OCI-LY1 (cell line): ENCODE measurements around the gene WNT9A.
"Not testable (repeated sequence)": the region's sequence is repeated elsewhere in the genome, so short reads cannot be mapped to it uniquely, and the experiment has no call there.

Source experiments
- H2AFZ ChIP-seq: fragments of 200-600 bp; sonication (generic), shearing (Covaris generic); 2 replicates; pipeline ENCODE4 v1.6.0; 2014; ENCODE audit warnings: antibody characterized with exemption, mild to moderate bottlenecking, low read length
- H3F3A ChIP-seq: fragments of 200-600 bp; sonication (generic), shearing (Covaris generic); 2 replicates; pipeline ENCODE4 v1.6.0; 2014; ENCODE audit warnings: mild to moderate bottlenecking, antibody characterized with exemption, low read length, moderate library complexity; ENCODE audit not compliant: insufficient read depth
- H3K27ac ChIP-seq: fragments of 200-600 bp; sonication (generic); 2 replicates; pipeline ENCODE4 v1.5.1; 2014; ENCODE audit warnings: low read length, mixed run types, mild to moderate bottlenecking, low read depth; ENCODE audit not compliant: poor library complexity, severe bottlenecking
- H3K27me3 ChIP-seq: fragments of 200-600 bp; sonication (generic); 2 replicates; pipeline ENCODE4 v1.6.0; 2014; ENCODE audit warnings: antibody characterized with exemption, mild to moderate bottlenecking, low read length, moderate library complexity; ENCODE audit not compliant: insufficient read depth
- H3K36me3 ChIP-seq: fragments of 200-600 bp; sonication (generic); 2 replicates; pipeline ENCODE4 v1.6.1; 2014; ENCODE audit warnings: mild to moderate bottlenecking, antibody characterized with exemption, low read length, moderate library complexity, mixed read lengths; ENCODE audit not compliant: insufficient read depth
- H3K4me1 ChIP-seq: fragments of 200-600 bp; sonication (generic); 2 replicates; pipeline ENCODE4 v1.5.1; 2014; ENCODE audit warnings: mild to moderate bottlenecking, low read length, moderate library complexity; ENCODE audit not compliant: insufficient read depth, severe bottlenecking
- H3K4me2 ChIP-seq: fragments of 200-600 bp; sonication (generic), shearing (Covaris generic); 2 replicates; pipeline ENCODE4 v1.6.1; 2014; ENCODE audit warnings: low read length
- H3K4me3 ChIP-seq: fragments of 200-600 bp; sonication (generic); 2 replicates; pipeline ENCODE4 v1.5.1; 2014; ENCODE audit warnings: low read length, low read depth, mild to moderate bottlenecking, mixed read lengths; ENCODE audit not compliant: poor library complexity, severe bottlenecking
- H3K79me2 ChIP-seq: fragments of 200-600 bp; shearing (Covaris generic); 2 replicates; pipeline ENCODE4 v1.6.1; 2016; ENCODE audit warnings: mixed run types, low read length, mixed read lengths; ENCODE audit not compliant: insufficient read depth
- H3K9ac ChIP-seq: fragments of 200-600 bp; sonication (generic), shearing (Covaris generic); 2 replicates; pipeline ENCODE4 v1.6.1; 2014; ENCODE audit warnings: mild to moderate bottlenecking, low read length, mixed read lengths
- H3K9me2 ChIP-seq: fragments of 200-600 bp; sonication (generic), shearing (Covaris generic); 2 replicates; pipeline ENCODE4 v1.6.1; 2014; ENCODE audit warnings: low read depth, mild to moderate bottlenecking, low read length, mixed read lengths
- H3K9me3 ChIP-seq: fragments of 200-600 bp; shearing (Covaris generic); 2 replicates; pipeline ENCODE4 v1.6.1; 2014; ENCODE audit warnings: low read length, mixed read lengths
- H4K20me1 ChIP-seq: fragments of 200-600 bp; sonication (generic), shearing (Covaris generic); 2 replicates; pipeline ENCODE4 v1.6.0; 2016; ENCODE audit warnings: mild to moderate bottlenecking, low read length; ENCODE audit not compliant: insufficient read depth
- CTCF ChIP-seq: fragments of 200-600 bp; sonication (generic), shearing (Covaris generic); IDR thresholded peaks from 2 replicates; pipeline ENCODE4 v1.5.1; 2017; ENCODE audit warnings: mild to moderate bottlenecking, antibody characterized with exemption, low read length, moderate library complexity, mixed read lengths

The WNT9A gene

DNA sequence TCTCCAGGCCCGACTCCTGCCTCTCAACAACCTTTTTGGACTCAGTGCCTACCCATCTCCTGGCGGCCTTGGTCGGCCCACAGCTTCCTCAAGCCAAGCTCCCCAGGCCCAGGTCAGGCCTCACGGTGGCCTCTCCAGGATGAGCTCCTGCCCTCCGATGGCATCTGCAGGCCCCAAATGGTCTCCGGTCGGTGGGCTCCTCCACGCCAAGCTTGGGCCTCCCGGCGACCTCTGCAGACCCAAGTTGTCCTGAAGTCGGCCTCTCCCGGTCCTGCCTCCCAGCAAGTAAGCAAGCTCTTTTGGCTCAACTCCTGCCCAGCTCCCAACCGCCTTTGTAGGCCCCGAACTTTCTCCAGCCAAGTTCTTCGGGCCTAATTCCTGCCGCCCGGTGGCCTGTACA is 23.5 kb upstream of the WNT9A start:
- H3K4me1 ChIP-seq, H3K79me2 ChIP-seq, H3K4me3 ChIP-seq, H3F3A ChIP-seq, H4K20me1 ChIP-seq, H3K4me2 ChIP-seq, H3K36me3 ChIP-seq, H3K9me2 ChIP-seq, H2AFZ ChIP-seq, H3K27me3 ChIP-seq, H3K27ac ChIP-seq, H3K9me3 ChIP-seq, H3K9ac ChIP-seq: not testable (repeated sequence)

DNA sequence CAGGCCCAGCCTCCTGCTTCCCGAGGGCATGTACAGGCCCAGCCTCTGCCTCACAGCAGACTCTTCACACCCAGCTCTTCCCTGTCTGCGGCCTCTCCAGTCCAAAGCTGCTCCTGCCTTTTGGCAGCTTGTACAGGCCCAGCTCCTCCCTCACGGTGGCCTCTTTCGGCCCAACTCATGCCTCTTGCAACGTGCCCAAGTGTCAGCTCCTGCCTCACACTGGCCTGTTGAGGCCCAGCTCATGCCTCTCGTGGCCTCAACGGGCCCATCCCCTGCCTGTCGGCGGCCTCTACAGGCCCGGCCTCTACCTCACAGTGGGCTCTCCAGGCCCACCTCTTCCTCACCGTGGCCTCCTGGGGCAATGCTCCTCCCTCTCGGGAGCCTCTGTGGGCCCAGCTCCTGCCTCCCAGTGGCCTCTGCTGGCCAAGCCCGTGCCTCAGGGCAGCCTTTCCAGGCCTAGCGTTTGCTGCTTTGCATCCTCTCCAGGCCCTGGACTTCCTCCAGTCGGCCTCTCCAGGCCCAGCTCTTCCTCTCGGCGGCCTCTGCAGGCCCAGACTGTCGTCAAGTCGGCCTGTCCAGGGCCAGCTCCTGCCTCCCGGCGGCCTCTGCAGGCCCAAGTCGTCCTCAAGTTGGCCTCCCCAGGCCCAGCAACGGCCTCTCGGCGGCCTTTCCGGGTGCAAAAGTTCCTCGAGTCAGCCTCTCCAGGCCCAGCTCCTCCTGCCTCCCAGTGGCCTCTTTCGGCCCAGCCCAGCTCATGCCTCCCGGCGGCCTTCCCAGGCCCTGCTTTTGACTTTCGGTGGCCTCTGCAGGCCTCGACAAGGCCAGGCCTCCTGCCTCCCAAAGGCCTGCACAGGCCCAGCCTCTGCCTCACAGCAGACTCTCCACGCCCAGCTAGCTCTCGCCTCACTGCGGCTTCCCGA is 22.6 kb upstream of the WNT9A start:
- H3K4me3 ChIP-seq, H3F3A ChIP-seq, H2AFZ ChIP-seq, H4K20me1 ChIP-seq, H3K9me3 ChIP-seq, H3K36me3 ChIP-seq, H3K27ac ChIP-seq, H3K9me2 ChIP-seq, H3K27me3 ChIP-seq, H3K9ac ChIP-seq, H3K4me2 ChIP-seq, H3K4me1 ChIP-seq, H3K79me2 ChIP-seq: not testable (repeated sequence)

GRCh38 chr1:227967815-227968214 is 20.1 kb upstream of the WNT9A start:
- H3F3A ChIP-seq, H3K79me2 ChIP-seq, H3K4me1 ChIP-seq, H3K9ac ChIP-seq, H3K4me3 ChIP-seq, H4K20me1 ChIP-seq, H3K27me3 ChIP-seq, H3K9me3 ChIP-seq, H3K36me3 ChIP-seq, H3K27ac ChIP-seq, H3K9me2 ChIP-seq, H3K4me2 ChIP-seq, H2AFZ ChIP-seq: not testable (repeated sequence)
- peak; percentile 29; the same call in 1 of the 2 replicates for TF ChIP-seq CTCF

- H3K4me3 ChIP-seq, H3K9me2 ChIP-seq: not testable (repeated sequence)
These were observed 19.0 kb upstream of the WNT9A start for GRCh38 chr1:227966733-227967132.

More at GRCh38 chr1:227966733-227967132, 19.0 kb upstream of the WNT9A start:
- not testable (repeated sequence) for H2AFZ ChIP-seq, H3K79me2 ChIP-seq, H3K4me2 ChIP-seq, H3K4me1 ChIP-seq, H3K27me3 ChIP-seq, H3F3A ChIP-seq, H3K27ac ChIP-seq, H3K9ac ChIP-seq, H3K9me3 ChIP-seq, H3K36me3 ChIP-seq, H4K20me1 ChIP-seq
